ENCODE measurements around the gene BTBD19. TPM values are rescaled to one million over a fixed set of nuclear protein-coding genes. Genes with fewer than 3 reads are reported as not detected.
A peak's percentile ranks its signal among the peaks of the same experiment; 100 is the strongest.

Gene BTBD19
- polyA plus RNA-seq, 1 of the 3 experiments (the other 2 are of a cell fraction): 36.9 TPM

DNA sequence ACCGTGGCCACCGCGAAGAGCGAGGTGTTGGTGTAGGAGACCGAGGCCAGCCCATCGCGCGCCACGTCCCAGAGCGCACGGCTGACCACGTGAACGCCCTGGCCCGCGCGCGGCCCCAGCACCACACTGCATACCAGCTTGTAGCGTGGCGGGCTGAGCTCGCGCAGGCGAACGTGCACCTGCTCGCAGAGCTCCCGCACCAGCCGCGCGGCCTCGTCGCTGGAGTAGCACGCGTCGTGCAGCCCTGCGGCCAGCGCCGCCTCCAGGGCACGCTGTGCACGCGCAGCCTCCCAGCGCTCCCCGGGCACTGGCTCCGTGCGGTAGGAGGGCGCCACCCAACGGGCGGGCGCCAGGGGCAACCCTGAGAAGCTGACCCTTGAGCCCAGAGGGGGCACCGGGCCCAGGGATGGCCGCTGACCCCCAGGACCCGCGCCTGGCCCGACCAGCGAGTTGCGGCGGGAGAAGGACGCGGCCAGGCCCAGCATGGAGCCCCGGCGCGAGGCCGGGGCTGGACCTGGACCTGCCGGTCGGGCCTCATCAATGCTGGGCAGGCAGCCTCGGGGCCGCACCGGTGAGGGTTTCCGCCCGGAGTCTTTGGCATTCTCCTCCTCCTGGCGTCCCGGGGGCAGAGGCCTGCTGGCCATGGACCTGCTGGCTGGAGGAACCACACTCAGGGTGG lies 2.2 kb upstream of the BTBD19 start (continued):
- no peak for TF ChIP-seq CTCF (IDR thresholded peaks at IDR 0.05)

- 60% methylated on average over 6 of the region's 7 CpGs for WGBS (ENCODE audit: low lambda C conversion rate)
- peak within 1 kb of the TSS; percentile 94 to 100 for H3K27ac ChIP-seq (ENCODE audit: low read depth in 2 of 2, low read length in 1 of 2)
- H3K4me2 ChIP-seq: peak within 1 kb of the TSS; percentile 76
- no peaks in the 10 kb centered on the region for H3K9me3 ChIP-seq
- H3K4me3 ChIP-seq (ENCODE audit: low read depth in 2 of 2, low read length in 1 of 2): peak within 1 kb of the TSS; percentile 43 to 54; a peak in 3 of 4 replicates
- peaks cover 18% of the 10 kb centered on the region for H4K20me1 ChIP-seq (ENCODE audit: insufficient read depth)
- CTCF ChIA-PET: interaction anchor here (1.5 kb wide), 1 partner anchor 77 kb away, joined by 4 read pairs; no protein-coding TSS in a partner anchor
- no peak for TF ChIP-seq EZH2phosphoT487 (IDR thresholded peaks at IDR 0.05; ENCODE audit: borderline replicate concordance, low read depth)
- no peak for TF ChIP-seq RCOR1 (IDR thresholded peaks at IDR 0.05; ENCODE audit: low read length)
- peak; percentile 41; the same call in 1 of the 2 replicates for TF ChIP-seq YY1 (IDR thresholded peaks at IDR 0.05; ENCODE audit: low read depth)
- TF ChIP-seq FOXM1 (IDR thresholded peaks at IDR 0.05; ENCODE audit: low read depth): no peak
- no peak for TF ChIP-seq NFIC (IDR thresholded peaks at IDR 0.05; ENCODE audit: borderline replicate concordance)
- peak; percentile 46; the same call in 1 of the 2 replicates for TF ChIP-seq TAF1 (IDR thresholded peaks at IDR 0.05; ENCODE audit: borderline replicate concordance, low read depth, low read length)
- TF ChIP-seq ELF1 (IDR thresholded peaks at IDR 0.05): 0 out of 2 replicates have a peak, but pooled peaks have one; percentile 2
- TF ChIP-seq EP300 (IDR thresholded peaks at IDR 0.05; ENCODE audit: borderline replicate concordance in 1 of 2, low read depth in 1 of 2, low read length in 1 of 2): no peak; a peak in 1 of 4 replicates
- H3K27me3 ChIP-seq (ENCODE audit: insufficient read depth): no peaks in the 10 kb centered on the region
- DNase-seq: no peak
- peak within 1 kb of the TSS; percentile 94 for H3K9ac ChIP-seq
- H3K9me2 ChIP-seq: no peaks in the 10 kb centered on the region
- no peak within 1 kb of the TSS for H2AFZ ChIP-seq (ENCODE audit: low read depth)
- POLR2A ChIA-PET: interaction anchor here (3.2 kb wide), 1 partner anchor 12 kb away, joined by 15 read pairs; no protein-coding TSS in a partner anchor
- H3K36me3 ChIP-seq (replicated peaks in 1 of 2; ENCODE audit: control insufficient read depth in 1 of 2, insufficient read depth in 2 of 2, low read length in 1 of 2): peaks cover 43 to 53% of the 10 kb centered on the region in 2 experiments
- peaks cover 57 to 79% of the 10 kb centered on the region in 2 experiments; a peak in 3 of 4 replicates for H3K4me1 ChIP-seq (ENCODE audit: control insufficient read depth in 1 of 2, insufficient read depth in 2 of 2, low read depth in 1 of 2, low read length in 1 of 2)
- peaks cover 70% of the 10 kb centered on the region for H3K79me2 ChIP-seq (ENCODE audit: insufficient read depth)
- peaks cover 73% of the 10 kb centered on the region for H3F3A ChIP-seq (replicated peaks; ENCODE audit: insufficient read depth)
Measured at GRCh38 chr1:44806704-44807363, 1.5 kb upstream of the BTBD19 start, which contains the start of gene DYNLT4. Gene DYNLT4, minus strand, starts transcription at chr1:44807351. Its CDS starts 683 bp downstream, at chr1:44806668.

Data from SK-N-SH (cell line).